ENCODE data around the gene VWC2.
A peak's percentile ranks its signal among the peaks of the same experiment; 100 is the strongest.

The VWC2 gene

DNA sequence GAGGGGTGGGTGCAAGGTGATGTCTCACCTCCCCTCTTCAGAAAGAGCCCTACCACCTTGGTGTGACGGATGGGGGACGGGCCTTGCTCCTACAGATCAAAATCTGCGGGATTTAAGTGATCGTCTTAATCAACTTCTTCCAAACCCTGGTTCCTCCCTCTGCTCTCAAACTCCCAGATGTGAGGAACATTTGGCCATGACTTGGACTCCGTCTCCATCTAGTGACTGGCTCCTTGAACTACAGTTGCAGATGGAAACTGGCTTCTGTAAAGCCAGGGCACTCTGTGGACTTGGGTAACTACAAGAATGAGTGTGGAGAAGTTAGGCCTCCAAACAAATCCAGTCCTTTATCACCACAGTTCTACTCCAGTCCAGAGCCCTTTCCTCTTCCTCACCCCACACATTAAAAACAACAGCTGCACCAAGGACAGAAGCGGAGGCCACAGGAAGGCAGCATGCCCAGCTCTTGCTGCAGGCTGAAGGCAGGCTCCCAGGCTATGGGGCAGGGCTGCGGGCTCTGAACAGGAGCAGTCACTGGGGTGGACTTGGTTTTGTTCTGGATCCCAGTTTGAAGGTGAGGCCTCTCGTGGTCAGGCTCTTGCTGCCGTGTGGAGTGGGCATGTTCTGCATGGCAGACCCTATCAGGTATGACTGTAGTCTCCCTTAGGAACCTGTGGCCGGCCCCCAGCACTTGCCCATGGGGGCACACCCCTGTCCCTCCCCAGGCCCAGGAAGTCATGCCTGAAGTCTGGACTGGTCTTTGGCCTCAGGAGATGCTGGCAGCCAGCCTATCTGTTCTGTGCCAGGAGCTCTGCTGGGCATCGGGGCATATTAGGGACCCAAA is 79.4 kb downstream of the VWC2 start:
- DNase-seq: peak; percentile 81 to 93

DNA sequence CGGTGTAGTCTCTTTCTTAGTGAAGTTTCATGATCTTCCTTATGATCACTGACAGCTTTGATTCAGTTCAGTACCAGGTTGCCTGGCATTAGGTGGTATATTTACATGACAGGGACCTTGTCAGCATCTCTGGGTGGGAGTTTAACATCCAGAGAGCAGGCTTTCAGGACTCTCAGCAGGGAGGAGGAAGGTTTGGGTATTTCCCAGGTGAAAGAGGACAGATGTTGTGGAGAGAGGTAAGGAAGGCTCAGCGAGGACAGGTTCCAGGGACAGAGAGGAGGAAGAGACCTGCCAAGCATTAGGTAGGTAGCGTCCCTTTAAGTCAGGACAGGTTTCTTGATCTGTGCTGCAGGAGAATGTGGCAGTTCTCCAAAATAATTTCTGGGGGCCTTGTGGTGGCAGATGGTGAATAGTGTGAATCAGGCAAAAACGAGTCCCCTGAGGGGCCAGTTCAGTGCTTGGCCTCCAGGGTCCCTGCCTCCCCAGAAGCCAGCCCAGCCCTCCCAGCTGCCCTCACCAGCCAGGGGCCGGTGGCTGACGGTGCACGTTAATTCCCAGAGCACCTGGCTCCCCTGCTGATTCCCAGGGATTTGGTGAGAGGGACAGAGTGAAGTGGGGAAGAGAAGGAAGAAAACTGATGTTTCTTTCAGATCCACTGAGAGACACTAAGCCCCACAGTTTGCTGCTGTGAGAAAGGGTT is 82.0 kb downstream of the VWC2 start:
- DNase-seq: peak; percentile 35 to 86

- no peak for DNase-seq
Measured at GRCh38 chr7:49860293-49860692, 86.9 kb downstream of the VWC2 start.

DNA sequence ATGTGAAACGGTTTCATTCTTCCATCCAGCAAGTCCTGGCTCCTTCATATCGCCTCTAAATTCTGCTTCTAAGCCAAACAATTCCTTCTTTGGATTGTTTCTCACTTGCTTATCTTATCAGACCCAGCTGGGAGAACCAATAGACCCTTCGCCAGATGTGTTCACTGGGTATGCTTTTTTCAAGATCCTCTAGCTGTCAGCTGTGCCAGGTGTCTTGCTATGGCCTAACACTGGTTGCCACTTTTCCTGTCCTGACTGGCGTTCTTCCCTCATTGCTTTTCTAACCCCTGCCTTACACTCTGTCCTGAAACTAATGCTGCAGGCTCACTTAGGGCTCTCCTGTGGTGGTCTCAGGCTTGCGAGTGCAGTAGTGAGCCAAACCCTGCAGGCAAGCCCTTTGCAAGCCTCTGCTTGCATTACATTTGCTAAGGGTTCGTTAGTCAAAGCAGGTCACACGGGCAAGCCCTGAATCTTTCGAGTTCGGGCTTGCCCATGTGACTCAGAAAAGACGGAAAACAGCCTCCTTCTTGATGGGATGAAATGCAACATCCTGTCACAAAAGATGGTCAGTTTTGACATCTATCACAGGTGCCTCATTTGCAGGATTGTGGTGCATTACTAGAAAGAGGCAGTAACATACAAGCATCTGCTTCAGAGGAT is 92.8 kb downstream of the VWC2 start:
- peak in 1 of 2 experiments; percentile 40 for DNase-seq

DNA sequence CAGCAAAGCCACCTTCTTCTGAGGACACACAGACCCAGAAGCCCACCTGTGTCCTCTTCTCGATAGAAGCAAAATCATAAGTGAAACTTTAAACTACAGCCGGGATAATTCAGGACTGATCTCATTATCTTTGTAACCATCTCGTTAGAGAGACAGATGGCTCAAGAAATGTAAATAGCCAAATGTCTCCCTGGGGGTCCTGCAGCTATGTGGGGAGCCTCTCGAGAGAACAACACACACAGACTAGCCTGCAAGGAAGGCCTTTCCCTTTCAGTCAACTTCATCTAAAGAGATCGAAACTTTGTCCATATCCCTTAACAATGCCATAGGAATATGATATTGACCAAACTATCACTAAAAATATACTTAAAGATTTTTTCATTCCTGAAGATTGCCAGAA is 93.5 kb downstream of the VWC2 start:
- peak in 1 of 2 experiments; percentile 66 for DNase-seq

GRCh38 chr7:49873420-49873819 is 100.0 kb downstream of the VWC2 start:
- no peak for DNase-seq

DNA sequence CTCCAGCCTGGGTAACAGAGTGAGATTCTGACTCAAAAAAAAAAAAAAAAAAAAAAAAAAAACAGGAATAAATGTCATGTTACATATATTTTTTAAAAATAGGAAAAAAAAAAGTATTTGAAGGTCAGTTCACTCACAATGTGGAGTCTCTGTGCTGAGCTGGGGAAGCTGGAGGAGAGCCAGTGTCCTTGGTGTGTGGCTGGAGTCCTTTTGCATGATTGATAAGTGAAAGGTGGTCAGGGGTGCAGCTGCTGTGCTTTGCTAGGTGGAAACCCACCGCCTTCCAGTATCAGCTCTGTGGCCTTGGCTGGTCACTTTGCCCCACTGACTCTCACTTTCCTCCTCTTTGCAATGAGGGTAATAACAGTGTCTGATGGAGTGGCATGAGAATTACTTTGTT is 101.9 kb downstream of the VWC2 start:
- DNase-seq: no peak

DNA sequence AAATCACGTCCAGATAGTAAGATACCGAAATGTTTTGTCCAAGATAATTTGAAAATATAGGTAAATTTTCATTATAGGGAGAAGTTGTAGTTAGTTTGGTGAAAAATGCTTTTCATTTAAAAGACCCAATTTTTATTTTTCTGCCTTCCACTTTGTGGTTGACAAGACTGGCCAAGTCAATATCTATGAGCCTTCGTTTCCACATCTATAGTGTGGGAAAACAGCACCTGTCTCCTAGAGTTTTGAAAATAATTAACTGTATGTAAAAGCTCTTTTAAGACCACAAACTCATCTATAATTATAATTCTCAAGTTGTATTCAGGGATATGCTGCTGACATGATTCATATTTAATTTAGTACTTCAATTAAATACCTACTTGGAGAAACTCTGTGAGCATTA is 102.8 kb downstream of the VWC2 start:
- DNase-seq: no peak

GRCh38 chr7:49878089-49878488 is 104.7 kb downstream of the VWC2 start:
- DNase-seq: no peak

GRCh38 chr7:49878627-49879026 is 105.2 kb downstream of the VWC2 start:
- DNase-seq: no peak

DNA sequence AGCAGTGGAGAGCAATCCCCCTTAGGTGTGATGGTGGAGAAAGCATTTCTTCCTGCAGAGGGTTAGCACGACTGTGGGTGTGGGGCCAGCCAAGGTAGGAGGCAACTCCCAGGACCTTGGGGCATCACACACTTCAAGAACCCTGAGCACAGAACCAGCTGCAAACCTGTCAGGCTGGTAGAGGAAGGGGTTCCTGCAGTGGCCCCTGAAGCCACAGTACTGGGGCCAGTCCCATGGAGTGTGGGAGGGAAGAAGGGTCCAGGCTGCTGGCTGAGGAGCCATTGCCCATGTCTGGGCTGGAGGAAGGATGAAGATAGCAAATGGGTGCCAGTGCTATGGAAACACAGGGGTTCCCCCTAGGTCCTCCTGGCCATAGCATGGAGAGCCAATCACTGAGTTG is 110.5 kb downstream of the VWC2 start:
- DNase-seq: no peak

- no peak for DNase-seq
Measured at GRCh38 chr7:49885593-49886285, 112.3 kb downstream of the VWC2 start.

GRCh38 chr7:49892481-49892880 is 119.0 kb downstream of the VWC2 start:
- DNase-seq: no peak

DNA sequence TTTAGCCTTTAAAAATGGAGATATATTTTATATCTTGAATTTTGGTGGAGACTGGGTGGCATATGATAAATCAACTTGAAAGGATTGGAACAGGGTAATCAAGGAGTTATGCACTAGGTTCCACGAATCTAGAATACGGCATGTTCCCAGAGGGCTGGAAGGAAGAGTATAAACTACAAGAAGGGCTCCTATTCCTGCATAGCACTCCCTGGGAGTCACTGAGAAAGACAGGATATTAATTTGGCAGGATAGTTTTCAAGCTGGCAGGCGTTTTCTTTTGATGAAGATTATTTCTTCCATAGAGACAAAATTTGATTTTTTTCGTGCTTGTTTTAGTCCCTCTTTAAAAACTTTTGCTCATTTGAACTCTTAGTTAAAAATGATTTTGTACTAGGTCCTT is 119.7 kb downstream of the VWC2 start:
- DNase-seq: peak; percentile 16 to 17

- no peak for DNase-seq
Measured at GRCh38 chr7:49894543-49894942, 121.1 kb downstream of the VWC2 start.

DNA sequence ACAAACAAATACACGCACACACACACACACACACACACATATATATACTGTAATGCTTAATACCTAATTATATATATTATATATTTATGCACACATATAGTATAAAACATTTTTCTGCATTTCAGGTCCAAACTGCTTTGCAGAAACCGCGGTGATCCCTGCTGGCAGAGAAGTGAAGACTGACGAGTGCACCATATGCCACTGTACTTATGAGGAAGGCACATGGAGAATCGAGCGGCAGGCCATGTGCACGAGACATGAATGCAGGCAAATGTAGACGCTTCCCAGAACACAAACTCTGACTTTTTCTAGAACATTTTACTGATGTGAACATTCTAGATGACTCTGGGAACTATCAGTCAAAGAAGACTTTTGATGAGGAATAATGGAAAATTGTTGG is 138.5 kb downstream of the VWC2 start:
- DNase-seq: peak; percentile 30 to 70

DNA sequence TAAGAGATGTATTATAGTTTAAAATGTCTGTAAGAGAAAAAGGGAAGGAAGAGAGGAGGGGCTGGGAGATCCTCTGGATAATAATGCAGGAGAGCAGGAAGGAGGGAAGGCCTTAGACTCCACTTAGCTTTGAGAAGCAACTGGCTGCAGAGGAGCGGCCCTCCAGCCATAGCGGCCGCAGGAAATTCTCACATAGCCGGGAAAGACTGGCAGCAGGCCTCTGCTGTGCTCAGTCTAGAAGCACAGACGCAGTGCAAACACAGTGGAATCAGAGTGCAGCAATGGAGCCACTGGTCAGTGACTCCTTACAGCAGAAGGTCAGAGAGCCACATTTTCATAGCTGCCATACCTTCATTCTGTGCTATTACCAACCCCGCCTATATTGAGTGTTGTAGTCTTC is 153.3 kb downstream of the VWC2 start:
- no peak for DNase-seq

DNA sequence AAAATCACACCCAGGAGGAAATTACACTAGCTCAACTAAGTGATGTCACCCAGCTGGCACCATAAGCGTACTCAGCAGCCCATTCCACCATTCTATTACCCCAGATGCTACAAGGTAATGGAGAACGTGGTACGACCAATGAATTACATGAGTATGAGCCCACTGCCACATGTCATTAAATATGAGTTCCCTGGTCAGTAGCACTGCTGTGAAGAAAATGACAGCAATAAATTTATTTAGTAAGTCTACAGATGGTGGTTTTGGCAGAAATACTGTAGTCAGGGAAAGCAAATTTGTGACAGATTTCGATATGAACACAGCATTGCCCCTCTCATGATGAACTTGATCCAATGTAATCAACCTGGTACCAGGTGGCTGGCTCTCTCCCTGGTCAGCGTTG is 154.2 kb downstream of the VWC2 start:
- DNase-seq: peak; percentile 84 to 94

DNA sequence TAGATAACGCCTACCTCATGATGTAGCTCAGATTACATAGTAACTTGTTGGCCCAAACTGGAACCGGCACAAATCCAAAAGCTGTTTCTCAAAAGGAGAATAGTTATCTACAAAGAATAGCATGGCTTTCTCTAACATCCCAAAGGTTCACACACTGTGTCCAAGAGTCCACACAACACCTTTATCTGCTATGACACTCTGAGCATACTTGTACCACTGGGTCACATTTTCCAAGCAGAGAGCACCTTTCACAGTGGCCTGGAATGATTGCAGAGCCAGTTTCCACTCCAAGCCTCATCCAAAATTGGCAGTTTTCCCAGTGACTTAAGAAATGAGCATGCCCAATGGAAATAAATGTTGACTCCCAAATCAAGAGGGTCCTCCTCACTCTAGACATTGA is 155.3 kb downstream of the VWC2 start:
- peak in 1 of 2 experiments; percentile 50 for DNase-seq

DNA sequence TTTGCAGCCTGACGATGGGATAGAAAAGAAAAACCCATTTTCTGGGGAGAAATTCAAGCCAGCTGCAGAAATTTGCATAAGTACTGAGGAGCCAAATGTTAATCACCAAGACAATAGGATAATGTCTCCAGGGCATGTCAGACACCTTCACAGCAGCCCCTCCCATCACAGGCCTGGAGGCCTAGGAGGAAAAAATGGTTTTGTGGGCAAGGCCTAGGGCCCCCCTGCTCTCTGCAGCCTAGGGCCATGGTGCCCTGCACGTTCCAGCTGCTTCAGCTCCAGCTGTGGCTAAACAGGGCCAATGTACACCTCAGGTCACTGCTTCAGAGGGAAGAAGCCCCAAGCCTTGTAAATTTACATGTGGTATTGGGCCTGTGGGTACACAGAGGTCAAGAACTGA is 158.2 kb downstream of the VWC2 start:
- DNase-seq: no peak

DNA sequence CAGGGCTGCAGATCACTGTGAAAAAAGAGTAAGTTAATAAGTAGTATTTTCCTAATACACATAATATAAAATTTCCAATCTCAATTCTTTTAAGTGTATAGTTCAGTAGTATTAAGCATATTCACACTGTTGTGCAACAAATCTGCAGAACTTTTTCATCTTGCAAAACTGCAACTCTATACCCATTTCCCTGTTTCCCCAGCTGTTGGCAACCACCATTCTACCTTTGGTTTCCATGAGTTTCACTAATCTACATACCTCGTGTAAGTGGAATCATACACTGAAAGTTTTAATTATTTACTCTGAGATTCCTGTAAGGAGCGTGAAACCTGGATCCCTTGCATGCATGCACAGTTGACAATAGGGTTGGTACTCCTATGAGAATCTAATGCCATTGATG is 164.2 kb downstream of the VWC2 start:
- no peak for DNase-seq

All from NCI-H446 (cell line).